IPS DF 19.7 (cell line): ENCODE measurements around the gene HRH3.

Source experiments
- DNase-seq: peaks from one replicate; pipeline ENCODE4 v3.0.0-alpha.2; 2013; ENCODE audit warnings: low read depth, low spot score

HRH3 gene

DNA sequence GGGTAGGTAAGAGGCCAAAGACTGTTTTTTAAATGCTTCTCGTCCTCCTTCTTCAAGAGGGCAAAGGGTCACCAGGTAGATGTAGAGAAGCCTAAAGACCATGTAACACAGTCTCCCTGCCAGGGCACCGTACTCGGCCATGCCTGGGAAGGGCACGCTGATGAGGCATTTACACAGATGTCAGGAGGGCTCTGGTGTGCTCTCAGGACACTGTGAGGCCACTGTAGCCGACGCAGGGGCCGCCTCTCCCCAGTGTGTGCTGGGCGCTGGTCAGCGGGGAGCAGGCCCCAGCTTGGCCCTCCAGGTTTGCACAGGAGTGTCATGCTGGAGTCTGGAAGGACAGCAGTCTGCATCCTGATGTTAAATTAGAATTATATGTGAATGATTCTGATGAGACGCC is 44.4 kb downstream of the HRH3 start:
- DNase-seq, result no peak

DNA sequence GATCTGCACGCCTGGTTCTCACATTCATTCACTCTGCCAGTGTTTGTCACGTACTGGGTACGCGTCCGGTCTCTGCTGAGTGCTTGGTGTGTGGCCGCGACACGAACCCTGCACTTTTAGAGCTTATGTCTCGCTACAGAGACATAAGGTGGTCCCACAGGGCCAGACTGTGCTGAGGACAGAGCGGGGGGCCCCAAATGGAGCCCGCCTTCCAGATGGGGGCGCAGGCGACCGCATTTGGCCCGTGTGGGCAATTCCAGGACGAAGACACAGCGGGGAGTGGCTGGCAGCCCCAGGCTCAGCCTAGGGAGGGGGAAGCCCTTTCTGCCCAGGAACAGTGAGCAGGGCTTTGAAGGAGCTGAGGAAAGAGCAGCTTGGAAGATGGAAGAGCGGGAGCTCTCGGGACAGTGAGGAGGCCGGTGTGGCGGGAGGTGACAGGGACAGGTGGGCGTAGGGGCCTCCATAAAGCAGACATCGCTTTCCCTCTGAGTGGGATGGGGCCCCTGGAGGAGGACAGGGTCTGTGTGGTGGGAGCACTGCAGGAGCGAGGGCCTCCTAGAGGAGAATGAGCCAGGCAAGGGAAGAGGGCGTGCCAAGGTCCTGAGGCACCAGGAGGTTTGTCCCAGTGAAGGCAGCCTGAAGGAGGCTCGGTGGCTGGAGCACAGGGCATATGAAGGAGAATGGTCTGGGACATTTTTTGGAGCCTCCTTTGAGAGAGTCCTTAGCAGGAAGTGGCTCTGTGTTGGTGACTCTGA is 45.0 kb downstream of the HRH3 start:
- DNase-seq, result no peak

DNA sequence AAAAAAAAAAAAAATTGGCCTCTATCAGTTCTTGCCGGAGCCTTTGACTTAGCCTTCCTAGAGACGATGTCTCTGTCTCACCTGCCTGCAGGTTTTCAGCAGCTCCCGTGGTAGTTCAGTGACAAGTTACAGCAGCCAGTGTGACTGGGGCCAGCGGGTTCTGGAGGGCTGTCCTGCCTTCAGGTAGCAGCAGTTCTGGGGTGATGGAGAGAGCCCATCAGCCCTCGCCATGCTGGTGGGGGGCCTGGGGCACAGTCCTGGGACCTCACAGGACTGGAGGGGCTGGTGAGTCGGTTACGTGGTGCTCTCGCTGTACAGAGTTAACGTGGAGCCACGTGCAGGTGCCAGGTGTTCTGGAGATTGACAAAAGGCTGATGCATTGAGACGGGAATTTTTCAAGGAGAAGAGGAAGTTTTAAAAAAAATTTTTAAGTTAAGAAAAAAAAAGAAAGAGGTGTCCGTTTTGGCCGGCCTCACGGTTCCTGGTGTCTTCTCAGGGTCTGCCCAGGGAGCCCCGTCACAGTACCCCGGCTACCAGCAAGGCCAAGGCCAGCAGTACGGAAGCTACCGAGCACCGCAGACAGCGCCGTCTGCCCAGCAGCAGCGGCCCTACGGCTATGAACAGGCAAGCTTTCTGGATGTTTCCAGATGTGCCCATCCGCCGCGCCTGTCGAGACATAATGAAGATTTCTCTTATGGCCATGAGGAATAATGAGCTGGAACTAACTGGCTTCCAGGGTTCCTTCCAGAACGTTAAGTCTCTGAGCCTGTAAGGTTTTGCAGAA is 45.9 kb downstream of the HRH3 start:
- no peak for DNase-seq

DNA sequence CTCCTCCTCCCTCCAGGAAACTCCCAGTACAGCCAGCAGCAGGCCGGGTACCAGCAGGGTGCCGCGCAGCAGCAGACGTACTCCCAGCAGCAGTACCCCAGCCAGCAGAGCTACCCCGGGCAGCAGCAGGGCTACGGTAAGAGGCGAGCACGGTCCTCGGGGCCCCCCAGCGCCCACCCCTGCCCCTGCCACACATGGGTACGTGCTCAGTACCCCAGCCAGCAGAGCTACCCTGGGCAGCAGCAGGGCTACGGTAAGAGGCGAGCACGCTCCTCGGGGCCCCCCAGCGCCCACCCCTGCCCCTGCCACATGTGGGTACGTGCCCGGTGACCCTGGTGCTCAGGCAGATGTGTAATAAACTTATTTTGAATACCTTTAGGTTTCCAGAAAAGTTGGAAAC is 47.4 kb downstream of the HRH3 start:
- no peak for DNase-seq

DNA sequence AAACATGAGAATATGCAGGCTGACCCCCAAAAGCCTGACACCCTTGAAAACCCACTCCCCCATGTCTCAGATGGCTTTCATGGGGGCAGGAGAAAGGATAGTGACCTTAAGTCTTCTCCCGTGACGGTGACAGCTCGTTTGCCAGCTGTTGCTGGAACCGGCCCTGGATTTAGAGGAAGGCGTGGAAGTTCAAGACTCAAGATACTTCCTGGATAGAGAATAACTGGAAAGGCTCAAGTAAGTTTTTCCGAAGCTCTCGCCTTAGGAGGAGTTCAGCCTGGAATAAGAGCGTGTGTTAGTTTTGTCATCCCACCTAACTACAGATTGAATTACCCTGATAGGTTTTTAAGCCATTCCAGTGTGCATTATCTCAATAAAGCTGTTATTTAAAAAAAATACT is 48.8 kb downstream of the HRH3 start:
- DNase-seq, result no peak

DNA sequence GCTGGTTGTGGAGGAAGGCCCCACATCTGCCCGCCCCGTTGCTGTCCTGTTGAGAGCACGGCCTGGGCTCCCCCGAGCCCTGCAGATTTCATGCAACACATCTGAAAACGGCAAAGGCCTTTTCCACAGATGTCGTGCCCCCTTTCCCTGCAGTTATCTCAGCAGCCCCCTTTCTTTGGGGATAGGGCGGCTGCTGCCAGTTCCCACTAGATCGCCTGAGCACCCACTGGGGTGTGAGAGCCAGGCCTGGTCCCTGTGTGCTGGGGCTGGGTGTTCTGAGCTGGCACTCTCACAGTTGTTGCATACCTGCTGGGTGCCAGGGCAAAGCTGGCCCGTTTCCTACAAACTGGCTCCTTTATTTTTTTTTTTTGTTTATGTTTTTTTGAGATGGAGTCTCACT is 49.5 kb downstream of the HRH3 start:
- no peak for DNase-seq

DNA sequence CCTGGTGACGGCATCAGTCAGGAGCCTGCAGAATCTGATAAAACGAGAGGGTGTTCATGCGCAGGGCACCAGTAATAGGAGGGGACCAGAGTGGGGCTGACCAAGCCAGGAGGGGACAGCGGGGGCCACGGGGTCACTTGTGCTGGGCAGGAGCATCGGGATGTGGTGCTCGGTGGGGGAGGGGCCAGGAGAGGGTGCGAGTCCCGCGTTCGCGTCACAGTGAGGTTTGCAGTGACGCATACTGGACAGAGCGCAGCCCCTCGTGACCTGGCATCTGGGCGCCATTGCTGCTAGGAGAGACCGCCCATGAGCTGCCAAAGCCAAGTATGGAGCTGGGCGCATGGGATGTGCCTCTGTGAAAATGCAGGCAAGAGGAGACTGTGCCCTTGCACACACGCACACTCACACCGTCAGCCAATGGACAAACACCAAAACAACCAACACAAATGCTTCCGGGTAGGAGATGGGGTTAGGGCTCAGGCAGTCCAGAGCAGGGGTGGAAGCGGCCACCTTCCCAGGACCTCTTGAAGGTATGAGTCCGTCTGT is 51.1 kb downstream of the HRH3 start:
- no peak for DNase-seq

DNA sequence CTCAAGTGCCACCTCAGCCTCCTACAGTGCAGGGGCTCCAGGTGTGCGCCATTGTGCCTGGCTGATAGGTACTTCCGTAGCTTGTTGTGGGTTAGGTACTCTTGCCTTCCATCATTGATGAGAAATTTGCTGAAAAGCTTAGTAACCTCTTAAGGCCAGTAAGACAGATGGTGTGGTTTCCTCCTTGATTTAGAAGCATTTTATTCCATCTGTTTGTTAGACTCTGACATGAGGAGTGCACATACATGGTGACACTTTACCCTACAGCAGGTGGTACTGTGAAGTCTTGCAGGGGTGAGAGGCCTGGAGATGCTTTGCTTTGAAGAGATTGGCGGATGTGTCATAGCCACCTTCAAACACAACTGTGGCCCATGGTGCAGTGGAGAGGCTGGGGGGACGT is 52.0 kb downstream of the HRH3 start:
- DNase-seq, result no peak

DNA sequence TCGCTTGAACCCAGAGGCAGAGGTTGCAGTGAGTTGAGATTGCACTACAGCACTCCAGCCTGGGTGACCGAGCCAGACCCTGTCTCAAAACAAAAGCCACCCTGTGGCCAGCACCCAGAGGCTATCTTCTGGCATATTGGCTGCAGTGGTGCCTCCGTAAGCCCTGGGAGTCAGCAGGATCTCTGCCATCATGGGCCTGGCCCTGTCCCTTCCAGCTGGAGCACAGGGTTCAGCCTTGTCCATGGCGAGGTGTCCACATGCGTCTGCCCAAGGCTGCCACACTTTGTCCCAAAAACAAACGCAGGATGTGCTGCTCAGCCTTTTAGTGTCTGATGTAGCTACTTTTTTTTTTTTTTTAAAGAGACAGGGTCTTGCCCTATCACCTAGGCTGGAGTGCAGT is 52.6 kb downstream of the HRH3 start:
- DNase-seq, result no peak

DNA sequence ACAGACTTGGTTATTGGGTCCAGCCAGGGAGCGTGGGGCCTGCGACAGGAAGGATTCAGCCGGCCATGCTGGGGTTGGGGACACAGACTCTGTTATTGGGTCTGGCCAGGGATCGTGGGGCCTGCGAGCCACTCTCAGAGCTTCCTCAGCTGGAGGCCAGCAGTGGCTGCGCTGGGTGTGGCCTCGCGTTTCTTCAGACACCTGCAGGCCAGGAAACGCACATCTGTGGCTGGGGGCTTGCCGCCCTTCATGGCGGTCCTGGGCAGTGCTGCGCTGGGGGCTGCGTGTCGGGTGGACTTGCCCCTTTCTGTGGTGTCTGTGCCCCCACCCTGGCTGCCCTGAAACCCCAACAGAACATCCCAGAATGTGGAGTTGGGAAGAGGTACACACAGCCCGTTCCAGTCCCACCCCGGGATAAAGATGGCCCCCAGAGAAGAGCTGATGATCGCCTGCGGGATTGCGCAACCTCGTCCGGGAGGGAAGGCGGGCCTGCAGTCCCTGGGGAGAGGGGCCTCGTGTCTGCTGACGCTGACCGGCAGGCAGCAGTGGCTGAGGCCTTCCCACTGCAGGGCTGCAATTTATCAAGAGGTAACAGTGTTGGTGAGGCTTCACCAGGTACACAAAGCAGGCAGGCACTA is 54.2 kb downstream of the HRH3 start:
- DNase-seq, result no peak
